WTC11 (cell line): ENCODE measurements around the gene BAIAP3. TPM values are rescaled to one million over a fixed set of nuclear protein-coding genes. Genes with fewer than 3 reads are reported as not detected.

Experiments
- ATAC-seq: fragments of 200-7000 bp; cut with Tn5 transposase; 2 replicates; pipeline ENCODE4 v1.10.0; 2021; ENCODE audit warnings: mild to moderate bottlenecking, moderate library complexity
- CTCF ChIA-PET: fragments of 300-600 bp; sonication (Branson Sonifier 250); formaldehyde crosslinking; loops from one replicate; lab custom pipeline; 2021; ENCODE audit warnings: antibody characterized with exemption; lab: Charles Lee
- POLR2A ChIA-PET: fragments of 350-600 bp; sonication (Branson Sonifier 250); formaldehyde crosslinking; loops from one replicate; lab custom pipeline; 2021; ENCODE audit warnings: antibody characterized with exemption; lab: Charles Lee
- DNase-seq: peaks from one replicate; pipeline ENCODE4 v3.0.0; 2021; ENCODE audit warnings: low spot score
- H3K27ac Mint-ChIP-seq: 2 replicates; pipeline ENCODE4 v1.8.0; 2021; ENCODE audit warnings: mixed read lengths
- H3K27me3 Mint-ChIP-seq: 2 replicates; pipeline ENCODE4 v1.8.0; 2021; ENCODE audit warnings: low read depth, mild to moderate bottlenecking, moderate library complexity, mixed read lengths
- H3K36me3 Mint-ChIP-seq: 2 replicates; pipeline ENCODE4 v1.8.0; 2021; ENCODE audit warnings: mixed read lengths
- H3K4me1 Mint-ChIP-seq: 2 replicates; pipeline ENCODE4 v1.8.0; 2022; ENCODE audit warnings: mixed read lengths
- H3K4me3 Mint-ChIP-seq: 2 replicates; pipeline ENCODE4 v1.8.0; 2021; ENCODE audit warnings: mild to moderate bottlenecking, moderate library complexity, mixed read lengths
- H3K9me3 Mint-ChIP-seq: 2 replicates; pipeline ENCODE4 v1.8.0; 2021; ENCODE audit warnings: mixed read lengths
- PRRX2 ChIP-seq: fragments of 250-450 bp; sonication (Bioruptor Pico); IDR thresholded peaks from 2 replicates; pipeline ENCODE4 v1.8.0; 2021; ENCODE audit warnings: mild to moderate bottlenecking
- ZNF121 ChIP-seq: sonication (generic); formaldehyde crosslinking; IDR thresholded peaks from 2 replicates; pipeline ENCODE4 v1.8.0; 2023; ENCODE audit warnings: missing genetic modification reagents
- ZNF317 ChIP-seq: sonication (generic); formaldehyde crosslinking; IDR thresholded peaks from 2 replicates; pipeline ENCODE4 v1.8.1; 2023; ENCODE audit warnings: low read depth, mild to moderate bottlenecking, moderate library complexity, missing genetic modification reagents, borderline replicate concordance
- total RNA-seq: library from RNA; stranded (reverse); gene quantifications from 3 replicates; pipeline ENCODE4 v1.2.3, GENCODE V29; 2021
- TF ChIP-seq, protein P1 (sequence below): sonication (generic); formaldehyde crosslinking; IDR thresholded peaks from 2 replicates; pipeline ENCODE4 v1.8.1; 2023; ENCODE audit warnings: mild to moderate bottlenecking, missing genetic modification reagents, moderate library complexity
- TF ChIP-seq, protein P2 (sequence below): sonication (generic); formaldehyde crosslinking; conservative IDR thresholded peaks from 2 replicates; pipeline ENCODE4 v1.8.1; 2023; ENCODE audit warnings: mild to moderate bottlenecking, low read depth, missing genetic modification reagents, moderate library complexity
- TF ChIP-seq, protein P3 (sequence below): sonication (generic); formaldehyde crosslinking; IDR thresholded peaks from 2 replicates; pipeline ENCODE4 v1.8.0; 2023; ENCODE audit warnings: mild to moderate bottlenecking, missing genetic modification reagents
- TF ChIP-seq, protein P4 (sequence below): sonication (generic); formaldehyde crosslinking; IDR thresholded peaks from 2 replicates; pipeline ENCODE4 v1.8.1; 2023; ENCODE audit warnings: mild to moderate bottlenecking, missing genetic modification reagents
- TF ChIP-seq, protein P5 (sequence below): fragments of 250-450 bp; sonication (Bioruptor Pico); IDR thresholded peaks from 2 replicates; pipeline ENCODE4 v1.9.0; 2021; ENCODE audit warnings: mild to moderate bottlenecking
- TF ChIP-seq, protein P6 (sequence below): sonication (generic); formaldehyde crosslinking; IDR thresholded peaks from 2 replicates; pipeline ENCODE4 v1.8.1; 2023; ENCODE audit warnings: mild to moderate bottlenecking, missing genetic modification reagents, borderline replicate concordance
- TF ChIP-seq, protein P7 (sequence below): sonication (generic); formaldehyde crosslinking; IDR thresholded peaks from 2 replicates; pipeline ENCODE4 v1.8.0; 2023; ENCODE audit warnings: missing genetic modification reagents, mild to moderate bottlenecking, borderline replicate concordance

The BAIAP3 gene
- total RNA-seq, 1 experiment from 2014 or later, result 18.8 TPM

DNA sequence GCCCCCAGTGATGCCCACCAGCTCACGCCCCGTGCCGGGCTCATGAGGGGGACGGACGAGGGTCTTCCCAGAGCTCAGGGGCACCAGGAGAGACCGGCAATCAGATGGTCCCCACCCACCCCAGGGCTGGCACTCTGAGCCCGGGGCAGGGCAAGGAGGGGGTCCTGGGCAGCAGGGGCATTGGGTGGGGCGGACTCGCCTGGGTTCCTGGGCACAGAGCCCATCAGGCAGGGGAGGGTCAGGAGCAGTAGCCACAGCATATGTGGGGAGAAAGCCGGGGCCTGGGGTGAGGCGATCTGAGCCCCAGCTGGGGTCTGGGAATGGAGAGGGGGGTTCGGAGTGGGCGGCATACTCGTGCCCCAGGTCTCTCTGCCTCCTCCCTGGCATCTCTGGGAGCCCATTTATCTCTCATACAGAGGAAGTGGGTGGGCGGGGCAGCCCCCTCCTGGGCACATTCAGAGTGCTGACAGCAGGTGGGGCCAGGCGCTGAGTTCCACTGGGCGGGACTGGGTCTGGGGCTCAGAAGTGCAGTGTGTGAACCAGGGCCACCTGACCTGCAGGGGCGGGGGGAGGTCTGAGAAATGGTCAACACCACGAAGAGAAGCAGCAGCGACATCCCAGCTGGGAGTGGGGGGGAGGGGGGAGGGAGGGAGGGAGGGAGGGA is 44.5 kb upstream of the BAIAP3 start (continued):
- TF ChIP-seq, protein P1, sequence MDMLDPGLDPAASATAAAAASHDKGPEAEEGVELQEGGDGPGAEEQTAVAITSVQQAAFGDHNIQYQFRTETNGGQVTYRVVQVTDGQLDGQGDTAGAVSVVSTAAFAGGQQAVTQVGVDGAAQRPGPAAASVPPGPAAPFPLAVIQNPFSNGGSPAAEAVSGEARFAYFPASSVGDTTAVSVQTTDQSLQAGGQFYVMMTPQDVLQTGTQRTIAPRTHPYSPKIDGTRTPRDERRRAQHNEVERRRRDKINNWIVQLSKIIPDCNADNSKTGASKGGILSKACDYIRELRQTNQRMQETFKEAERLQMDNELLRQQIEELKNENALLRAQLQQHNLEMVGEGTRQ (CRISPR knock-in tag), result no peak
- TF ChIP-seq, protein P2, sequence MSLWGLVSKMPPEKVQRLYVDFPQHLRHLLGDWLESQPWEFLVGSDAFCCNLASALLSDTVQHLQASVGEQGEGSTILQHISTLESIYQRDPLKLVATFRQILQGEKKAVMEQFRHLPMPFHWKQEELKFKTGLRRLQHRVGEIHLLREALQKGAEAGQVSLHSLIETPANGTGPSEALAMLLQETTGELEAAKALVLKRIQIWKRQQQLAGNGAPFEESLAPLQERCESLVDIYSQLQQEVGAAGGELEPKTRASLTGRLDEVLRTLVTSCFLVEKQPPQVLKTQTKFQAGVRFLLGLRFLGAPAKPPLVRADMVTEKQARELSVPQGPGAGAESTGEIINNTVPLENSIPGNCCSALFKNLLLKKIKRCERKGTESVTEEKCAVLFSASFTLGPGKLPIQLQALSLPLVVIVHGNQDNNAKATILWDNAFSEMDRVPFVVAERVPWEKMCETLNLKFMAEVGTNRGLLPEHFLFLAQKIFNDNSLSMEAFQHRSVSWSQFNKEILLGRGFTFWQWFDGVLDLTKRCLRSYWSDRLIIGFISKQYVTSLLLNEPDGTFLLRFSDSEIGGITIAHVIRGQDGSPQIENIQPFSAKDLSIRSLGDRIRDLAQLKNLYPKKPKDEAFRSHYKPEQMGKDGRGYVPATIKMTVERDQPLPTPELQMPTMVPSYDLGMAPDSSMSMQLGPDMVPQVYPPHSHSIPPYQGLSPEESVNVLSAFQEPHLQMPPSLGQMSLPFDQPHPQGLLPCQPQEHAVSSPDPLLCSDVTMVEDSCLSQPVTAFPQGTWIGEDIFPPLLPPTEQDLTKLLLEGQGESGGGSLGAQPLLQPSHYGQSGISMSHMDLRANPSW (CRISPR knock-in tag), result no peak
- TF ChIP-seq, protein P3, sequence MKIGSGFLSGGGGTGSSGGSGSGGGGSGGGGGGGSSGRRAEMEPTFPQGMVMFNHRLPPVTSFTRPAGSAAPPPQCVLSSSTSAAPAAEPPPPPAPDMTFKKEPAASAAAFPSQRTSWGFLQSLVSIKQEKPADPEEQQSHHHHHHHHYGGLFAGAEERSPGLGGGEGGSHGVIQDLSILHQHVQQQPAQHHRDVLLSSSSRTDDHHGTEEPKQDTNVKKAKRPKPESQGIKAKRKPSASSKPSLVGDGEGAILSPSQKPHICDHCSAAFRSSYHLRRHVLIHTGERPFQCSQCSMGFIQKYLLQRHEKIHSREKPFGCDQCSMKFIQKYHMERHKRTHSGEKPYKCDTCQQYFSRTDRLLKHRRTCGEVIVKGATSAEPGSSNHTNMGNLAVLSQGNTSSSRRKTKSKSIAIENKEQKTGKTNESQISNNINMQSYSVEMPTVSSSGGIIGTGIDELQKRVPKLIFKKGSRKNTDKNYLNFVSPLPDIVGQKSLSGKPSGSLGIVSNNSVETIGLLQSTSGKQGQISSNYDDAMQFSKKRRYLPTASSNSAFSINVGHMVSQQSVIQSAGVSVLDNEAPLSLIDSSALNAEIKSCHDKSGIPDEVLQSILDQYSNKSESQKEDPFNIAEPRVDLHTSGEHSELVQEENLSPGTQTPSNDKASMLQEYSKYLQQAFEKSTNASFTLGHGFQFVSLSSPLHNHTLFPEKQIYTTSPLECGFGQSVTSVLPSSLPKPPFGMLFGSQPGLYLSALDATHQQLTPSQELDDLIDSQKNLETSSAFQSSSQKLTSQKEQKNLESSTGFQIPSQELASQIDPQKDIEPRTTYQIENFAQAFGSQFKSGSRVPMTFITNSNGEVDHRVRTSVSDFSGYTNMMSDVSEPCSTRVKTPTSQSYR (CRISPR knock-in tag), result no peak
- no peak for TF ChIP-seq ZNF317 (CRISPR knock-in tag)
- TF ChIP-seq ZNF121 (CRISPR knock-in tag), result no peak
- TF ChIP-seq PRRX2 (CRISPR knock-in tag), result no peak
- TF ChIP-seq, protein P4, sequence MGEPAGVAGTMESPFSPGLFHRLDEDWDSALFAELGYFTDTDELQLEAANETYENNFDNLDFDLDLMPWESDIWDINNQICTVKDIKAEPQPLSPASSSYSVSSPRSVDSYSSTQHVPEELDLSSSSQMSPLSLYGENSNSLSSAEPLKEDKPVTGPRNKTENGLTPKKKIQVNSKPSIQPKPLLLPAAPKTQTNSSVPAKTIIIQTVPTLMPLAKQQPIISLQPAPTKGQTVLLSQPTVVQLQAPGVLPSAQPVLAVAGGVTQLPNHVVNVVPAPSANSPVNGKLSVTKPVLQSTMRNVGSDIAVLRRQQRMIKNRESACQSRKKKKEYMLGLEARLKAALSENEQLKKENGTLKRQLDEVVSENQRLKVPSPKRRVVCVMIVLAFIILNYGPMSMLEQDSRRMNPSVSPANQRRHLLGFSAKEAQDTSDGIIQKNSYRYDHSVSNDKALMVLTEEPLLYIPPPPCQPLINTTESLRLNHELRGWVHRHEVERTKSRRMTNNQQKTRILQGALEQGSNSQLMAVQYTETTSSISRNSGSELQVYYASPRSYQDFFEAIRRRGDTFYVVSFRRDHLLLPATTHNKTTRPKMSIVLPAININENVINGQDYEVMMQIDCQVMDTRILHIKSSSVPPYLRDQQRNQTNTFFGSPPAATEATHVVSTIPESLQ, result no peak

DNA sequence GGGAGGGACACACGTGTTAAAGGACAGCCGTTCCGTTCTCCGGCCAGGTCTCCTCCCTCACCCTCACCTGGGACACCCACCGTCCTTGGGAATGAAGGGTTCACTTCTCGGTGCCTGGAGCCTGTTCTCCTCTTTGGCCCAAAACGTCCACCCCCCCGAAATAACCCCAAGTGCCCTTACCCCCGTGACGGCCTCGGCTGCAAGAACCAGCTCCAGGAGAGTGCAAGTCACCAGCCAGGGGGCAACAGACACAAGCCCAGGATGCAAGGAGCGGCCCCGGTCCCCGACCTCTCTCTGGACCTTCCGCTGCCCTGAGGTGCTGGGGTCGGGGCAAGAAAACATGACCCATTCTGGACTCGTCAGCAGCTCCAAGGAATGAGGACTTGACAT is 44.0 kb upstream of the BAIAP3 start:
- POLR2A ChIA-PET, result interaction anchor here (1.6 kb wide), 1 partner anchor 42 kb away, joined by 5 read pairs; no protein-coding TSS in a partner anchor
- DNase-seq (no peak), ATAC-seq (peak; percentile 15; the same call in 1 of the 2 replicates)
- H3K27me3 Mint-ChIP-seq, result peaks cover 61% of the 10 kb centered on the region
- H3K4me1 Mint-ChIP-seq, result peaks cover 25% of the 10 kb centered on the region
- no peaks in the 10 kb centered on the region for H3K9me3 Mint-ChIP-seq
- no peak overlapping the region for H3K27ac Mint-ChIP-seq
- no peaks in the 10 kb centered on the region for H3K36me3 Mint-ChIP-seq
- peak overlapping the region; percentile 53 for H3K4me3 Mint-ChIP-seq
- CTCF ChIA-PET, result interaction anchor here (0.6 to 3.5 kb wide), 10 partner anchors 9 to 294 kb away, joined by 3 to 48 read pairs (median 4); partner anchors contain the start of gene UBE2I
- TF ChIP-seq, protein P5, sequence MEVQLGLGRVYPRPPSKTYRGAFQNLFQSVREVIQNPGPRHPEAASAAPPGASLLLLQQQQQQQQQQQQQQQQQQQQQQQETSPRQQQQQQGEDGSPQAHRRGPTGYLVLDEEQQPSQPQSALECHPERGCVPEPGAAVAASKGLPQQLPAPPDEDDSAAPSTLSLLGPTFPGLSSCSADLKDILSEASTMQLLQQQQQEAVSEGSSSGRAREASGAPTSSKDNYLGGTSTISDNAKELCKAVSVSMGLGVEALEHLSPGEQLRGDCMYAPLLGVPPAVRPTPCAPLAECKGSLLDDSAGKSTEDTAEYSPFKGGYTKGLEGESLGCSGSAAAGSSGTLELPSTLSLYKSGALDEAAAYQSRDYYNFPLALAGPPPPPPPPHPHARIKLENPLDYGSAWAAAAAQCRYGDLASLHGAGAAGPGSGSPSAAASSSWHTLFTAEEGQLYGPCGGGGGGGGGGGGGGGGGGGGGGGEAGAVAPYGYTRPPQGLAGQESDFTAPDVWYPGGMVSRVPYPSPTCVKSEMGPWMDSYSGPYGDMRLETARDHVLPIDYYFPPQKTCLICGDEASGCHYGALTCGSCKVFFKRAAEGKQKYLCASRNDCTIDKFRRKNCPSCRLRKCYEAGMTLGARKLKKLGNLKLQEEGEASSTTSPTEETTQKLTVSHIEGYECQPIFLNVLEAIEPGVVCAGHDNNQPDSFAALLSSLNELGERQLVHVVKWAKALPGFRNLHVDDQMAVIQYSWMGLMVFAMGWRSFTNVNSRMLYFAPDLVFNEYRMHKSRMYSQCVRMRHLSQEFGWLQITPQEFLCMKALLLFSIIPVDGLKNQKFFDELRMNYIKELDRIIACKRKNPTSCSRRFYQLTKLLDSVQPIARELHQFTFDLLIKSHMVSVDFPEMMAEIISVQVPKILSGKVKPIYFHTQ, result no peak
- TF ChIP-seq, protein P6, sequence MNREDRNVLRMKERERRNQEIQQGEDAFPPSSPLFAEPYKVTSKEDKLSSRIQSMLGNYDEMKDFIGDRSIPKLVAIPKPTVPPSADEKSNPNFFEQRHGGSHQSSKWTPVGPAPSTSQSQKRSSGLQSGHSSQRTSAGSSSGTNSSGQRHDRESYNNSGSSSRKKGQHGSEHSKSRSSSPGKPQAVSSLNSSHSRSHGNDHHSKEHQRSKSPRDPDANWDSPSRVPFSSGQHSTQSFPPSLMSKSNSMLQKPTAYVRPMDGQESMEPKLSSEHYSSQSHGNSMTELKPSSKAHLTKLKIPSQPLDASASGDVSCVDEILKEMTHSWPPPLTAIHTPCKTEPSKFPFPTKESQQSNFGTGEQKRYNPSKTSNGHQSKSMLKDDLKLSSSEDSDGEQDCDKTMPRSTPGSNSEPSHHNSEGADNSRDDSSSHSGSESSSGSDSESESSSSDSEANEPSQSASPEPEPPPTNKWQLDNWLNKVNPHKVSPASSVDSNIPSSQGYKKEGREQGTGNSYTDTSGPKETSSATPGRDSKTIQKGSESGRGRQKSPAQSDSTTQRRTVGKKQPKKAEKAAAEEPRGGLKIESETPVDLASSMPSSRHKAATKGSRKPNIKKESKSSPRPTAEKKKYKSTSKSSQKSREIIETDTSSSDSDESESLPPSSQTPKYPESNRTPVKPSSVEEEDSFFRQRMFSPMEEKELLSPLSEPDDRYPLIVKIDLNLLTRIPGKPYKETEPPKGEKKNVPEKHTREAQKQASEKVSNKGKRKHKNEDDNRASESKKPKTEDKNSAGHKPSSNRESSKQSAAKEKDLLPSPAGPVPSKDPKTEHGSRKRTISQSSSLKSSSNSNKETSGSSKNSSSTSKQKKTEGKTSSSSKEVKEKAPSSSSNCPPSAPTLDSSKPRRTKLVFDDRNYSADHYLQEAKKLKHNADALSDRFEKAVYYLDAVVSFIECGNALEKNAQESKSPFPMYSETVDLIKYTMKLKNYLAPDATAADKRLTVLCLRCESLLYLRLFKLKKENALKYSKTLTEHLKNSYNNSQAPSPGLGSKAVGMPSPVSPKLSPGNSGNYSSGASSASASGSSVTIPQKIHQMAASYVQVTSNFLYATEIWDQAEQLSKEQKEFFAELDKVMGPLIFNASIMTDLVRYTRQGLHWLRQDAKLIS (CRISPR knock-in tag), result no peak
- TF ChIP-seq, protein P7, sequence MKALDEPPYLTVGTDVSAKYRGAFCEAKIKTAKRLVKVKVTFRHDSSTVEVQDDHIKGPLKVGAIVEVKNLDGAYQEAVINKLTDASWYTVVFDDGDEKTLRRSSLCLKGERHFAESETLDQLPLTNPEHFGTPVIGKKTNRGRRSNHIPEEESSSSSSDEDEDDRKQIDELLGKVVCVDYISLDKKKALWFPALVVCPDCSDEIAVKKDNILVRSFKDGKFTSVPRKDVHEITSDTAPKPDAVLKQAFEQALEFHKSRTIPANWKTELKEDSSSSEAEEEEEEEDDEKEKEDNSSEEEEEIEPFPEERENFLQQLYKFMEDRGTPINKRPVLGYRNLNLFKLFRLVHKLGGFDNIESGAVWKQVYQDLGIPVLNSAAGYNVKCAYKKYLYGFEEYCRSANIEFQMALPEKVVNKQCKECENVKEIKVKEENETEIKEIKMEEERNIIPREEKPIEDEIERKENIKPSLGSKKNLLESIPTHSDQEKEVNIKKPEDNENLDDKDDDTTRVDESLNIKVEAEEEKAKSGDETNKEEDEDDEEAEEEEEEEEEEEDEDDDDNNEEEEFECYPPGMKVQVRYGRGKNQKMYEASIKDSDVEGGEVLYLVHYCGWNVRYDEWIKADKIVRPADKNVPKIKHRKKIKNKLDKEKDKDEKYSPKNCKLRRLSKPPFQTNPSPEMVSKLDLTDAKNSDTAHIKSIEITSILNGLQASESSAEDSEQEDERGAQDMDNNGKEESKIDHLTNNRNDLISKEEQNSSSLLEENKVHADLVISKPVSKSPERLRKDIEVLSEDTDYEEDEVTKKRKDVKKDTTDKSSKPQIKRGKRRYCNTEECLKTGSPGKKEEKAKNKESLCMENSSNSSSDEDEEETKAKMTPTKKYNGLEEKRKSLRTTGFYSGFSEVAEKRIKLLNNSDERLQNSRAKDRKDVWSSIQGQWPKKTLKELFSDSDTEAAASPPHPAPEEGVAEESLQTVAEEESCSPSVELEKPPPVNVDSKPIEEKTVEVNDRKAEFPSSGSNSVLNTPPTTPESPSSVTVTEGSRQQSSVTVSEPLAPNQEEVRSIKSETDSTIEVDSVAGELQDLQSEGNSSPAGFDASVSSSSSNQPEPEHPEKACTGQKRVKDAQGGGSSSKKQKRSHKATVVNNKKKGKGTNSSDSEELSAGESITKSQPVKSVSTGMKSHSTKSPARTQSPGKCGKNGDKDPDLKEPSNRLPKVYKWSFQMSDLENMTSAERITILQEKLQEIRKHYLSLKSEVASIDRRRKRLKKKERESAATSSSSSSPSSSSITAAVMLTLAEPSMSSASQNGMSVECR (CRISPR knock-in tag), result no peak
- TF ChIP-seq, protein P3 (CRISPR knock-in tag), result no peak
